GM12878 (cell line): ENCODE measurements around the gene SNCG.

Source experiments
- EP300 ChIP-seq, 2 experiments: fragments of 150-350 bp in 1 of 2; IDR thresholded peaks; 2 replicates each; pipeline ENCODE4 v1.6.1; 2011 to 2012; ENCODE audit warnings: low read depth in 2 of 2, low read length in 2 of 2, borderline replicate concordance in 1 of 2, improper control_type of control experiment in 1 of 2, inconsistent platforms in 1 of 2; ENCODE audit not compliant: control insufficient read depth in 1 of 2
- FOXM1 ChIP-seq: IDR thresholded peaks from 2 replicates; pipeline ENCODE4 v1.6.1; 2012; ENCODE audit warnings: low read depth, mild to moderate bottlenecking, inconsistent platforms, low read length, moderate library complexity
- HDAC2 ChIP-seq: fragments of 200-600 bp; sonication (generic); IDR thresholded peaks from 2 replicates; pipeline ENCODE4 v1.6.1; 2017
- ZZZ3 ChIP-seq: IDR thresholded peaks from 2 replicates; pipeline ENCODE4 v1.6.1; 2011; ENCODE audit warnings: low read depth; ENCODE audit not compliant: control insufficient read depth, insufficient read length

- TF ChIP-seq FOXM1 (no peak), EP300 (IDR thresholded peaks at IDR 0.05; ENCODE audit: borderline replicate concordance in 1 of 2, control insufficient read depth in 1 of 2, low read depth in 2 of 2, low read length in 2 of 2) (no peak), HDAC2 (no peak), ZZZ3 (no peak)
Measured at GRCh38 chr10:86941991-86942421, 16.4 kb upstream of the SNCG start.
